ENCODE results near the gene NEK11.

NEK11 gene
- total RNA-seq: 1.7 to 9.8 (median 4.0) reads per million in 9 experiments

GRCh38 chr3:131026321-131027151 is at the start of gene NEK11, which contains the start of gene ASTE1:
NEK11 (plus strand) TSS chr3:131026877; CDS start chr3:131029709, 2,832 bp downstream.
ASTE1 (minus strand) TSS chr3:131026825; CDS start chr3:131025306, 1,519 bp downstream.
- Mint-ChIP-seq H3K4me3 (peak within 1 kb of the TSS; percentile 87 to 92), H3K4me1 (ENCODE audit: low read depth in 2 of 2) (peaks cover 29 to 40% of the 10 kb centered on the region in 2 donors), H3K36me3 (ENCODE audit: insufficient read depth) (peaks cover 24% of the 10 kb centered on the region), H3K27ac (peak within 1 kb of the TSS; percentile 97 to 99), H3K27me3 (no peaks in the 10 kb centered on the region), H3K9me3 (no peaks in the 10 kb centered on the region)
- ATAC-seq (replicated peaks) (peak; percentile 95), DNase-seq (peak; percentile 93 to 95 (median 94))

- Mint-ChIP-seq H3K27ac (no peak overlapping the region), H3K9me3 (no peaks in the 10 kb centered on the region), H3K4me1 (ENCODE audit: low read depth in 2 of 2) (peaks cover 0 to 4% of the 10 kb centered on the region in 2 donors), H3K36me3 (ENCODE audit: insufficient read depth) (peaks cover 17% of the 10 kb centered on the region), H3K4me3 (no peak overlapping the region), H3K27me3 (no peaks in the 10 kb centered on the region)
- DNase-seq: no peak
- ATAC-seq (replicated peaks): no peak
Observed at GRCh38 chr3:130979117-130979516, 47.6 kb upstream of the NEK11 start.

GRCh38 chr3:130981469-130981868 is 45.2 kb upstream of the NEK11 start:
- no peak overlapping the region for H3K4me3 Mint-ChIP-seq
- DNase-seq (no peak), ATAC-seq (replicated peaks) (no peak)
- H3K27ac Mint-ChIP-seq: no peak overlapping the region
- peaks cover 0 to 4% of the 10 kb centered on the region in 2 donors for H3K4me1 Mint-ChIP-seq (ENCODE audit: low read depth in 2 of 2)
- H3K36me3 Mint-ChIP-seq (ENCODE audit: insufficient read depth): peaks cover 14% of the 10 kb centered on the region
- H3K9me3 Mint-ChIP-seq: no peaks in the 10 kb centered on the region
- H3K27me3 Mint-ChIP-seq: no peaks in the 10 kb centered on the region

DNA sequence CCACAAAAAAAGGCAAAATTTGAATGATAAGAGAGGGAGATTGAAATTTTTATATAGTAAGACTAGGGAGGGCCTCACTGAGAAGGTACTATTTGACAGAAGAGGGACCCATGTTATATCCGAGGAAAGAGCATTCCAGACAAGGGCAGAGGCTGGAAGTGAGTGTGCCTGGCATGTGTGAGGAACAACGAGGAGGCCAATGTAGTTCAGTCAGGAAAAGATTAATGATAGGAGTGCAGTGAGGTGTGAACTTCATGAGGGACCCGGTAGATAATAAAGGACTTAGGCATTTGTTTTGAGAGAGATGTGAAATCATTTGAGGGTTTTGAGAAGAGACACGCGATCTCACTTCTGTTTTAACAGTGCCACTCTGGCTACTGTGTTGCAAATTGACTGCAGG is 36.4 kb upstream of the NEK11 start:
- H3K36me3 Mint-ChIP-seq (ENCODE audit: insufficient read depth): peaks cover 12% of the 10 kb centered on the region
- peak overlapping the region; percentile 25 to 65 for H3K27ac Mint-ChIP-seq
- no peaks in the 10 kb centered on the region for H3K9me3 Mint-ChIP-seq
- no peaks in the 10 kb centered on the region for H3K4me1 Mint-ChIP-seq (ENCODE audit: low read depth in 2 of 2)
- ATAC-seq (replicated peaks): no peak
- H3K4me3 Mint-ChIP-seq: no peak overlapping the region
- no peaks in the 10 kb centered on the region for H3K27me3 Mint-ChIP-seq
- DNase-seq: no peak

- H3K27me3 Mint-ChIP-seq: no peaks in the 10 kb centered on the region
- H3K9me3 Mint-ChIP-seq: no peaks in the 10 kb centered on the region
- DNase-seq: no peak
- H3K4me1 Mint-ChIP-seq (ENCODE audit: low read depth in 2 of 2): no peaks in the 10 kb centered on the region
- peaks cover 20% of the 10 kb centered on the region for H3K36me3 Mint-ChIP-seq (ENCODE audit: insufficient read depth)
- no peak for ATAC-seq (replicated peaks)
- H3K27ac Mint-ChIP-seq: no peak overlapping the region
- H3K4me3 Mint-ChIP-seq: no peak overlapping the region
Observed at GRCh38 chr3:130991126-130991525, 35.6 kb upstream of the NEK11 start.

DNA sequence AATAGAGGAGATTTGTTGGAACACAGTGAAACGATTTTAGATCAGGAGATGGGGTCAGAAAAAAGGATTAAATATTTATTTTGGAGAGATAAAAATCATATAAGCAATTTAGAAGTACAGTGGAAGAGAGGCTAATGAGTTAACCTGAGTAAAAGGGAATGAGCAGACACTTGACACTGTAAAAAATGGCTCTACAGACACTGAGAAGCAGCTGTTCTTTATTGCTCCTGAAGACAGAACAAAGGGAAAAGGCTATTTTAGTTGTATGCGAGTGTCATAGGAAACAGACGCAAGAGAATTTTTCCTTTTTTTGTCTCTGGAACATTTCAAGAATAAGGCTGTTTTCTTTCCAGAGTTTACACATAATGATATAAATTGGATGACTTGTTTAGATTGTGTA is 34.3 kb upstream of the NEK11 start:
- Mint-ChIP-seq H3K36me3 (ENCODE audit: insufficient read depth) (peaks cover 26% of the 10 kb centered on the region), H3K4me3 (no peak overlapping the region), H3K27me3 (no peaks in the 10 kb centered on the region), H3K4me1 (ENCODE audit: low read depth in 2 of 2) (no peaks in the 10 kb centered on the region), H3K9me3 (no peaks in the 10 kb centered on the region), H3K27ac (no peak overlapping the region)
- ATAC-seq (replicated peaks) (no peak), DNase-seq (no peak)

- H3K36me3 Mint-ChIP-seq (ENCODE audit: insufficient read depth): peaks cover 37% of the 10 kb centered on the region
- H3K9me3 Mint-ChIP-seq: no peaks in the 10 kb centered on the region
- no peak overlapping the region for H3K4me3 Mint-ChIP-seq
- H3K27ac Mint-ChIP-seq: no peak overlapping the region
- no peaks in the 10 kb centered on the region for H3K27me3 Mint-ChIP-seq
- no peak for DNase-seq
- H3K4me1 Mint-ChIP-seq (ENCODE audit: low read depth in 2 of 2): peaks cover 0 to 3% of the 10 kb centered on the region in 2 donors
- ATAC-seq (replicated peaks): no peak
Observed at GRCh38 chr3:130997289-130997688, 29.4 kb upstream of the NEK11 start.

- peaks cover 36% of the 10 kb centered on the region for H3K36me3 Mint-ChIP-seq (ENCODE audit: insufficient read depth)
- H3K4me3 Mint-ChIP-seq: no peak overlapping the region
- peak overlapping the region; percentile 29 to 54 for H3K27ac Mint-ChIP-seq
- no peak for DNase-seq
- no peaks in the 10 kb centered on the region for H3K27me3 Mint-ChIP-seq
- peaks cover 6 to 16% of the 10 kb centered on the region in 2 donors for H3K4me1 Mint-ChIP-seq (ENCODE audit: low read depth in 2 of 2)
- no peak for ATAC-seq (replicated peaks)
- no peaks in the 10 kb centered on the region for H3K9me3 Mint-ChIP-seq
Observed at GRCh38 chr3:131001071-131001470, 25.6 kb upstream of the NEK11 start.

GRCh38 chr3:131004603-131005002 is 22.1 kb upstream of the NEK11 start:
- H3K9me3 Mint-ChIP-seq: no peaks in the 10 kb centered on the region
- no peak for DNase-seq

GRCh38 chr3:131007256-131007655 is 19.4 kb upstream of the NEK11 start:
- H3K27ac Mint-ChIP-seq: no peak overlapping the region
- H3K9me3 Mint-ChIP-seq: no peaks in the 10 kb centered on the region
- no peak for DNase-seq
- no peak for ATAC-seq (replicated peaks)
- H3K4me1 Mint-ChIP-seq (ENCODE audit: low read depth in 2 of 2): peaks cover 6 to 13% of the 10 kb centered on the region in 2 donors
- no peak overlapping the region for H3K4me3 Mint-ChIP-seq
- no peaks in the 10 kb centered on the region for H3K27me3 Mint-ChIP-seq
- peaks cover 25% of the 10 kb centered on the region for H3K36me3 Mint-ChIP-seq (ENCODE audit: insufficient read depth)

More at GRCh38 chr3:131004603-131005002, 22.1 kb upstream of the NEK11 start:
- Mint-ChIP-seq H3K4me1 (ENCODE audit: low read depth in 2 of 2) (peaks cover 6 to 16% of the 10 kb centered on the region in 2 donors), H3K4me3 (no peak overlapping the region), H3K27ac (peak overlapping the region in 1 of 2 donors; percentile 56), H3K36me3 (ENCODE audit: insufficient read depth) (peaks cover 29% of the 10 kb centered on the region), H3K27me3 (no peaks in the 10 kb centered on the region)
- peak; percentile 85 for ATAC-seq (replicated peaks)

GRCh38 chr3:131007782-131008181 is 18.9 kb upstream of the NEK11 start:
- Mint-ChIP-seq H3K4me3 (no peak overlapping the region), H3K27me3 (no peaks in the 10 kb centered on the region), H3K36me3 (ENCODE audit: insufficient read depth) (peaks cover 30% of the 10 kb centered on the region), H3K4me1 (ENCODE audit: low read depth in 2 of 2) (peaks cover 6 to 13% of the 10 kb centered on the region in 2 donors), H3K9me3 (no peaks in the 10 kb centered on the region), H3K27ac (peak overlapping the region in 1 of 2 donors; percentile 53)
- DNase-seq (no peak), ATAC-seq (replicated peaks) (no peak)

GRCh38 chr3:131008326-131008725 is 18.4 kb upstream of the NEK11 start:
- Mint-ChIP-seq H3K9me3 (no peaks in the 10 kb centered on the region), H3K36me3 (ENCODE audit: insufficient read depth) (peaks cover 35% of the 10 kb centered on the region), H3K4me3 (no peak overlapping the region), H3K27ac (peak overlapping the region; percentile 25 to 53), H3K4me1 (ENCODE audit: low read depth in 2 of 2) (peaks cover 7 to 13% of the 10 kb centered on the region in 2 donors), H3K27me3 (no peaks in the 10 kb centered on the region)
- DNase-seq (no peak), ATAC-seq (replicated peaks) (no peak)

DNA sequence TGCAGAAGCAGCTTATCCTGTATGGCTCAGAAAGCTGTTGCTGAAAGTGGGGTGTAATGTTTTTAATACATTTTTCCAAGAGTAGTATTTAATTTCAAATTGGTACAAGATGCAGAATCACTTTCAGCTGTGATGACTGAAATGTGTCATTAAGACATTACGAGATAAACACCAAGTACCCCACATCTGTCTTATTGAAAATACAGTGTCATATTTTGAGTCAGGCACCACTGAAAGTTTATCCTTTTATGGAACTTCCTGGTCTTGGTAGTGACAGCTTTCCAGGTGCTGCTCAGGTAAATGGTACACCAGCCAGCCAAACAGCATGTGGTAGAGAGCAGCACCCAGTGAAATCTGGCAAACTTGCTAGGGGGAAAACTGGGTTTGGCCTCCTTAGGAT is 17.0 kb upstream of the NEK11 start:
- no peaks in the 10 kb centered on the region for H3K9me3 Mint-ChIP-seq
- H3K4me1 Mint-ChIP-seq (ENCODE audit: low read depth in 2 of 2): peaks cover 5 to 6% of the 10 kb centered on the region in 2 donors
- no peak for ATAC-seq (replicated peaks)
- H3K27me3 Mint-ChIP-seq: no peaks in the 10 kb centered on the region
- DNase-seq: no peak
- H3K36me3 Mint-ChIP-seq (ENCODE audit: insufficient read depth): peaks cover 33% of the 10 kb centered on the region
- no peak overlapping the region for H3K4me3 Mint-ChIP-seq
- no peak overlapping the region for H3K27ac Mint-ChIP-seq

DNA sequence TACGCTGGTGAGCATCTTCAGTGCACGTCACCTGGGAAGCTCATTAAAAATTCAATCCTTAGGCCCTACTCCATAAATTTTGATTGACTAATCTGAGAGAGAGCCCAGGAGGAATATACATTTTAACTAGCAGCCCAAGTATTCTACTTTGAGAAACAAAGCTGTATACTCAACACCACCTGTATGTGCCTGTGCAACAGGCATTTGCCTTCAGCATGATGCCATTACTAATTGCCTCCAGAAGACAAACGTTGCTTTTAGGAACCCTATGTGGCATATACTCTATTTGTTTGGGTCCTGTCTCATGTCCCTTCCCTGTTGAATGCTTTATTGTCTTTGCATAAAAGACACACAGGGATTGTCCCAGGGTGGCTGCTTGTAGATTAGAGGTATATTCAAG is 7.7 kb upstream of the NEK11 start:
- no peaks in the 10 kb centered on the region for H3K27me3 Mint-ChIP-seq
- ATAC-seq (replicated peaks) (no peak), DNase-seq (no peak)
- no peak overlapping the region for H3K4me3 Mint-ChIP-seq
- no peaks in the 10 kb centered on the region for H3K9me3 Mint-ChIP-seq
- no peak overlapping the region for H3K27ac Mint-ChIP-seq
- H3K4me1 Mint-ChIP-seq (ENCODE audit: low read depth in 2 of 2): peaks cover 29 to 40% of the 10 kb centered on the region in 2 donors
- H3K36me3 Mint-ChIP-seq (ENCODE audit: insufficient read depth): peaks cover 42% of the 10 kb centered on the region

All from effector memory CD8-positive, alpha-beta T cell (primary cell).